ENCODE measurements around the gene NFIL3.

DNA sequence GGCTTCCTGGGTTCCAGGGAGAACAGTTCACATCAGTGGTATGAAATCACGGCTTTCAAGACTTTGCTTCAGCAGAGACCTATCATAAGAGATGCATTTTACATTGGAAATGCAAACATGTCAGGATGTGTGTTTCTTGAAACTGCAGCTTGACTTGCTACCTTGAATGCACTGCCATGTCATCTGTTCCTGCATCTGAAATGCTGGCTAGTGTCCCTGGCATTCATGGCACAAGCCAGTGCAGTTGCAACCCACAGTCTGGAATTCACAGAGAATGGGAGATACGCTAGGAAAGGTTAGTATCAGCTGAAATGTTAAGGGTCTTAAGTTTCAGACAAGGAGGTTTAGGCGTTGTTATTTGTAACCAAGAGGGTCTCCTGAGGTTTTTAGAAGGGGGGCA, 24.7 kb downstream of the NFIL3 start:
- no peak for TF ChIP-seq HDGF (IDR thresholded peaks at IDR 0.05; ENCODE audit: borderline replicate concordance)
- no peak for TF ChIP-seq TARDBP (IDR thresholded peaks at IDR 0.05)
- no peak for TF ChIP-seq ZNF384 (IDR thresholded peaks at IDR 0.05)
- TF ChIP-seq FOXM1 (IDR thresholded peaks at IDR 0.05; ENCODE audit: borderline replicate concordance) = no peak
- TF ChIP-seq FOXA1 (IDR thresholded peaks at IDR 0.05) = no peak
- no peak for TF ChIP-seq CTBP1 (IDR thresholded peaks at IDR 0.05; ENCODE audit: borderline replicate concordance)

All from HEK293T (cell line).